ENCODE results near the gene ENDOU.
"Not testable (repeated sequence)": the region's sequence is repeated elsewhere in the genome, so short reads cannot be mapped to it uniquely, and the experiment has no call there.

Gene ENDOU

DNA sequence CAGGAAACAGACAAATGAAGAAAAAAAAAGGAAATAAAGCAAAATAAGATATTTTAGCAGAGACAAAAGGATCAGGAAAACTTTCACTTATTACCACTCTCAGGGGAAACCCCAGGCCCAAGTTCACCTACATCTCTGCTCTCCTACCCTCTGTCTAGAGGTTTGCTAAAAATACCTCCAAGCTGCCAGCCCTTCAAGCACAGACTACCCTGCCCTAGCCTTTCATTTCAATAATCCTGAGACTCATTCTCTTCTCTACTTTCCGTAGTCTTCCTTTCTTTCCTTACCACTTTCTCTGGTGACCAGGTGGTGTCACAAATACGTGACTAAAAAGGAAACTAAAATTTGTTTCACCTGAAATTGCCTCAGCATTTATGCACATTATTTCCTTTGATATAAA, 53.2 kb downstream of the ENDOU start:
- ATAC-seq: no peak

DNA sequence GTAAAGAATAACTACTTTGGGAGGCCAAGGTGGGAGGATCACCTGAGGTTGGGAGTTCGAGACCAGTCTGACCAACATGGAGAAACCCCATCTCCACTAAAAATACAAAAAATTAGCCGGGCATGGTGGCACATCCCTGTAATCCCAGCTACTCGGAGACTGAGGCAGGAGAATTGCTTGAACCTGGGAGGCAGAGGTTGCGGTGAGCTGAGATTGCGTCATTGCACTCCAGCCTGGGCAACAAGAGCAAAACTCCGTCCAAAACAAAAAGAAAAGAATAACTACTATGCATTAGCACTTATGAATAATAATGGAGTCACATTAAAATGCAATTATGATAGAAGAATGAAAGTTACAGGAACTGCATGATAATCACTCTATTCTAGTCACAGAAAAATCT, 57.4 kb downstream of the ENDOU start:
- not testable (repeated sequence) for ATAC-seq
